ENCODE measurements around the gene ZSCAN21.
"Not testable (repeated sequence)": the region's sequence is repeated elsewhere in the genome, so short reads cannot be mapped to it uniquely, and the experiment has no call there.

The ZSCAN21 gene

DNA sequence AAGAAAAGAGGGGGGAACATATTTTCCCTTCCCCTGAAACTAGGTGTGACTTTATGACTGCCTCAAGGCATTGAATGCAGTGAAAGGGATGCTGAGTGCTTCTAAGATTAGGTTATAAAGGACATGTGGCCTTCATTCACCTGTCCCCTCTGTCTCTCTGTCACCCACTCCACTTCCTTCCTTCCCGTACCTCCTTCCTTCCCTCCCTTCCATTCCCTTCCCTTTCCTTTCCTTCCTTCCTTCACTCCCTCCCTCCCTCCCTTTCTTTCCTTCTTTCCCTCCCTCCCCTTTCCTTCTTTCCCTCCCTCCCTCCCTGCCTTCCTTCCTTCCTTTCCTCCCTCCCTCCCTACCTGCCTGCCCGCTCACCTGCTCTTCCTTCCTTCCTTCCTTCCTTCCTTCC is 38.7 kb upstream of the ZSCAN21 start:
- in situ Hi-C loops (cut with HindIII; ENCODE audit: low sequenced_read_pairs), result no loop called here
- TF ChIP-seq, protein P1, sequence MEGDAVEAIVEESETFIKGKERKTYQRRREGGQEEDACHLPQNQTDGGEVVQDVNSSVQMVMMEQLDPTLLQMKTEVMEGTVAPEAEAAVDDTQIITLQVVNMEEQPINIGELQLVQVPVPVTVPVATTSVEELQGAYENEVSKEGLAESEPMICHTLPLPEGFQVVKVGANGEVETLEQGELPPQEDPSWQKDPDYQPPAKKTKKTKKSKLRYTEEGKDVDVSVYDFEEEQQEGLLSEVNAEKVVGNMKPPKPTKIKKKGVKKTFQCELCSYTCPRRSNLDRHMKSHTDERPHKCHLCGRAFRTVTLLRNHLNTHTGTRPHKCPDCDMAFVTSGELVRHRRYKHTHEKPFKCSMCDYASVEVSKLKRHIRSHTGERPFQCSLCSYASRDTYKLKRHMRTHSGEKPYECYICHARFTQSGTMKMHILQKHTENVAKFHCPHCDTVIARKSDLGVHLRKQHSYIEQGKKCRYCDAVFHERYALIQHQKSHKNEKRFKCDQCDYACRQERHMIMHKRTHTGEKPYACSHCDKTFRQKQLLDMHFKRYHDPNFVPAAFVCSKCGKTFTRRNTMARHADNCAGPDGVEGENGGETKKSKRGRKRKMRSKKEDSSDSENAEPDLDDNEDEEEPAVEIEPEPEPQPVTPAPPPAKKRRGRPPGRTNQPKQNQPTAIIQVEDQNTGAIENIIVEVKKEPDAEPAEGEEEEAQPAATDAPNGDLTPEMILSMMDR (IDR thresholded peaks at IDR 0.05; ENCODE audit: low read depth, low read length, missing control alignments), result no peak
- H3K4me3 ChIP-seq (ENCODE audit: low read depth, low read length), result no peak overlapping the region
- no peak for DNase-seq (ENCODE audit: low read depth)

DNA sequence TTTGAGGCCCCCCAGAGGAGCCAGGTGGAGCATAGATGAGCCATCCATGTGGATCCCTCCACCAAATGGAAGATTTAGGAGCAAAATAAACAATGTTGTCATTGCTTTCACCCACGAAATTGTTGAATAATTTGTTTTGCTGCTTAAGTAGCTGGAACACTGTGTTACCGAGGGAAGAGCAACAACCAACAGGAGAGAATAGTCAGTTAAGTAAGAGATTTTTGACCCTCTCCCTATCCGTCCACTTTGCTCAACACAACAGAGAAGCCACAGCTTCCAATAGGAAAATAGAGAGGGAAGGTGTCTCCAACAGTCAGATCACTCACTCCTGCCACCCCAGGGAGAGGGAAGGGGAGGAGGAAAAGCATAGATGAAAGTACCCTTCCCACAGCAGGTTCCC is 38.1 kb upstream of the ZSCAN21 start:
- in situ Hi-C loops (cut with HindIII; ENCODE audit: low sequenced_read_pairs), result no loop called here
- H3K4me3 ChIP-seq (ENCODE audit: low read depth, low read length), result no peak overlapping the region
- DNase-seq (ENCODE audit: low read depth), result no peak
- TF ChIP-seq, protein P1 (IDR thresholded peaks at IDR 0.05; ENCODE audit: low read depth, low read length, missing control alignments), result no peak

DNA sequence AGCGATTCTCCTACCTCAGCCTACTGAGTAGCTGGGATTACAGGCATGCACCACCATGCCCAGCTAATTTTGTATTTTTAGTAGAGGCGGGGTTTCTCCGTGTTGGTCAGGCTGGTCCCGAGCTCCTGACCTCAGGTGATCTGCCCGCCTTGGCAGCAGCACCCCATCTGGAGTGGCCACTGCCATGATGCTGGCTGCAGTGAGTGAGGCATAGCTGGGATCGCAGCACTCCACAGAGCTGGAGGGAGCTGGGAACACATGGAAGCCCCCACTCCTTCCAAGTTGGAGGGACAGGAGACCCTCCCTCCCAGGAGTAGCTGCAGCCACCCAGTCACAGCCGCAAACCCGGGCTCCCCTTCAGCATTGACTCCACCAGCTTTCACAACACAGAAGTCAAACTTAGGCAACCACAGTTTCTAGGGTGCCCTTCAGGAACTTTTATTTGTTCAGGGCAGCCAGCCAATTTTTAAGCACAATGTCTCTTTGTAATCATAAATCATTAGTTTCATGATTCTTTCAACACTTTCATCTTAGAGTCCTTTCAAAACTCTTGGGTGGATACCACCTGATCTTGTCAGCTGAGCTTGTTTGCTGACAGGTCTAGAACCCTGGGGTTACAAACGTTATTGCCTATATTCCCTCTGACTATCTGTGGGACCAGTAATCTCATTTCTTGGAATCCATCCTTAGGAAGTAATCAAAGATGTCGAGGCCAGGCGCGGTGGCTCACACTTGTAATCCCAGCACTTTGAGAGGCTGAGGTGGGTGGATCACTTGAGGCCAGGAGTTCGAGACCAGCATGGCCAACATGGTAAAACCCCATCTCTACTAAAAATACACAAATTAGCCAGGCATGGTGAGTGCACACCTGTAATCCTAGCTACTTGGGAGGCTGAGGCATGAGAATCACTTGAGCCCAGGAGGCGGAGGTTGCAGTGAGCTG is 36.9 kb upstream of the ZSCAN21 start:
- H3K4me3 ChIP-seq (ENCODE audit: low read depth, low read length); DNase-seq (ENCODE audit: low read depth); in situ Hi-C loops (cut with HindIII; ENCODE audit: low sequenced_read_pairs): not testable (repeated sequence)

DNA sequence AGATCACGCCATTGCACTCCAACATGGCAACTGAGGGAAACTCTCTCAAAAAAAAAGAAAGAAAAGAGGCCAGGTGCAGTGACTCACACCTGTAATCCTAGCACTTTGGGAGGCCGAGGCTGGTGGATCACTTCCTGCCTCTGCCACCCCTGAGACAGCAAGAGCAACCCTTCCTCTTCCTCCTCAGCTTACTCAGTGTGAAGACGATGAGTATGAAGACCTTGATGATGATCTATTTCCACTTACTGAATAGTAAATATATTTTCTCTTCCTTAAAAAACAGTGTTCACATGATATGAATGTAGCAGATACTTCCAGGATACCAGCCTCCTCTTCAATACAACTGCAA is 36.3 kb upstream of the ZSCAN21 start:
- DNase-seq (ENCODE audit: low read depth), result no peak
- TF ChIP-seq, protein P1 (IDR thresholded peaks at IDR 0.05; ENCODE audit: low read depth, low read length, missing control alignments), result no peak
- no peak overlapping the region for H3K4me3 ChIP-seq (ENCODE audit: low read depth, low read length)
- in situ Hi-C loops (cut with HindIII; ENCODE audit: low sequenced_read_pairs), result no loop called here

DNA sequence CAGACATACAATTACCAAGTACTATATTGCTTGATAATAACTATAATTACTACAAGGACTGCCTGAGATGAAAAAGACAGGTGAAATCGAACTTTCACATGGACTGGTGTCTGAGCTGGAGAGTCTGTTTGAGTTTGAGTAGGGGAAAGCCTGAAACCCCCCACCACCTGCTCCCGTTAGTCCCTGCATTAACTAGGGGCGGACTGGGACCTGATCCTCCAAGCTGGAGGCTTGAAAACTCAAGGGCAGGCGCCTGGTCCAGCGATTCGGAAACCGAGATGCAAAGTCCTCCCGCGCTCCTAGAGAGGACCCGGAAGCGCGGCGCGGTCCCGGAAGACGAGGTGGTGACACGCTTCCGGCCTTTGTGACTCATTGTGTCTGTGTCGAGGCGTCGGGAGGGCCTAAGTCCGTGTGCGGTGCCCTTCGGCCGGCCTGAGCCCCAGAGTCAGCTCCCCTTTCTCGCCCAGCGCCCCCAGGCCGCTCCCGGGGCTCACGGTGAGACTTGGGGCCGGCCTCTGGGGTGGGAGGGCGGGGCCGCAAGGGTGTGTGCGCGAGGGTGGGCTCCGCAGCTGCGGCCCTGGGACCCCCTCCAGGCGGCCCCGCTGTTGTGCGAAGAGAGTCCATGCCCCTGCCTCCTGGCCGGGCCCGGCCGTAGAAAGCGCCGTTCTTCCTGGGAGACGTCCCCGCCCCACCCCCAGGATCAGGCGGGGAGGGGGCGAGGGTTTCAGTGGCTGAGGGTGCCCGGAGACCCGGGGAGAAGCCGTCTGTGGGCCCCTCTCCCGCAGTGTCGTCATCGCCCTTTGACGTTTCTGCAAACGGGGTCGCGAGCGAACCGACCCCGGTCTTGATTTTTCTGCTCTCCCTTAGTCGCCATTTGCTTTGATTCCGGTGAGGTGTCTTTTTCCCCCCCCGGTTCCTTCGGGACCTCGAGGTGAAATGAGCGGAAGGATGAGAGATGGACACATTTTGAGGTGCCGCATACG is 34.1 kb upstream of the ZSCAN21 start, which contains the start of gene ZKSCAN1:
Gene ZKSCAN1 (plus strand): TSS at position 365 of the 983 bp plus-strand sequence. CDS start 7,911 bp downstream, outside the sequence.
- in situ Hi-C loops (cut with HindIII; ENCODE audit: low sequenced_read_pairs), result no loop called here
- peak within 1 kb of the TSS; percentile 99 for H3K4me3 ChIP-seq (ENCODE audit: low read depth, low read length)
- peak; percentile 83 for DNase-seq (ENCODE audit: low read depth)
- TF ChIP-seq, protein P1 (IDR thresholded peaks at IDR 0.05; ENCODE audit: low read depth, low read length, missing control alignments), result no peak

DNA sequence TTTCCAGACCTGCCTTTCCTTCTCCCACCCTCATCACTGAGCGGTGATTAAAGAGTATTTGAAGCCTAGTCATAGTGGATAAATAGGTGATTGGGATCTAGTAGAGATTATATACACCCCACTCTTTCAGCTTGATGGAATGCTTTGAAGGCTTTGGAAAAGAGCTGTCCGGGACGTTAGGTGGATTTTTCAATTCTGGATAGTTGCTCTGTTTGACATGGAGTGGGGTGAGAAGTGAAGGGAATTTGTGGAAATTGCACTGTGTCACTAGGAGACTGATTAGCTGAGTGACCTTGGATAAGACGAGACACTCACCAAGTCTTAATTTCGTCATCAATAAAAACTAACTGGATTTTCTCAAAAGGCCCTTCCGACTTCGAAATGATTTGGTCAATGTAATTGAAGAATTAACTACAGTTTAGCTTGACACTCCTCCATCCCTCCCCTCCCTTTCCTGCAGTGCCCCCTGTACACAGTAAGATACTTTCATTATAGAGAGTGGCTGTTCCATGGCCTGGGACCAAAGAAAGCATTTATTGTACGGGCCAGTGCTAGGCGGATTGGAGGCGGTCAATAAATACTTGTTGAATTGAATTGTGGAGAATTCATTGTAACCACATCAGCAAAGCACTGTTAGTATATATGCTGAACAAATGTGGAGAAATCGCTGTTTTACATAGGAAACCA is 33.2 kb upstream of the ZSCAN21 start:
- H3K4me3 ChIP-seq (ENCODE audit: low read depth, low read length), result peak overlapping the region; percentile 99
- DNase-seq (ENCODE audit: low read depth), result no peak
- TF ChIP-seq, protein P1 (IDR thresholded peaks at IDR 0.05; ENCODE audit: low read depth, low read length, missing control alignments), result no peak
- in situ Hi-C loops (cut with HindIII; ENCODE audit: low sequenced_read_pairs), result no loop called here
